Muscle layer of duodenum (tissue), 2 donors: ENCODE measurements around the gene SLBP.

Source experiments
- H3K27ac ChIP-seq: one replicate; pipeline ENCODE4 v1.7.0; 2013; ENCODE audit warnings: mild to moderate bottlenecking, low read length
- H3K27me3 ChIP-seq: one replicate; pipeline ENCODE4 v1.7.0; 2013; ENCODE audit warnings: low read depth, mild to moderate bottlenecking, control low read depth, low read length
- H3K36me3 ChIP-seq, 2 donors: one replicate each; pipeline ENCODE4 v1.7.0; 2013; ENCODE audit warnings: low read length in 2 of 2, control low read depth in 1 of 2, mild to moderate bottlenecking in 1 of 2; ENCODE audit not compliant: insufficient read depth in 2 of 2, control insufficient read depth in 1 of 2
- H3K4me1 ChIP-seq, 2 donors: one replicate each; pipeline ENCODE4 v1.7.0; 2013; ENCODE audit warnings: low read length in 2 of 2, mild to moderate bottlenecking in 2 of 2, control low read depth in 1 of 2, moderate library complexity in 1 of 2; ENCODE audit not compliant: insufficient read depth in 2 of 2, control insufficient read depth in 1 of 2
- H3K4me3 ChIP-seq, 2 donors: one replicate each; pipeline ENCODE4 v1.7.0; 2013; ENCODE audit warnings: low read length in 2 of 2, low read depth in 1 of 2, mild to moderate bottlenecking in 1 of 2
- H3K9me3 ChIP-seq, 2 donors: one replicate each; pipeline ENCODE4 v1.7.0; 2013; ENCODE audit warnings: low read length in 2 of 2, control low read depth in 1 of 2, mild to moderate bottlenecking in 1 of 2; ENCODE audit not compliant: control insufficient read depth in 1 of 2
- donor health status: healthy.

SLBP gene

GRCh38 chr4:1656132-1656531, 56.0 kb downstream of the SLBP start:
- Histone ChIP-seq H3K4me1 (no peaks in the 10 kb centered on the region), H3K27ac (no peak overlapping the region), H3K36me3 (peaks cover 0 to 14% of the 10 kb centered on the region in 2 donors), H3K27me3 (no peaks in the 10 kb centered on the region), H3K4me3 (no peak overlapping the region), H3K9me3 (no peaks in the 10 kb centered on the region)

GRCh38 chr4:1655676-1656075, 56.4 kb downstream of the SLBP start:
- H3K4me1 ChIP-seq, result no peaks in the 10 kb centered on the region
- no peaks in the 10 kb centered on the region for H3K27me3 ChIP-seq
- no peaks in the 10 kb centered on the region for H3K9me3 ChIP-seq
- H3K36me3 ChIP-seq, result peaks cover 0 to 14% of the 10 kb centered on the region in 2 donors
- H3K27ac ChIP-seq, result no peak overlapping the region
- no peak overlapping the region for H3K4me3 ChIP-seq

- no peaks in the 10 kb centered on the region for H3K9me3 ChIP-seq
- H3K36me3 ChIP-seq, result peaks cover 0 to 14% of the 10 kb centered on the region in 2 donors
- no peaks in the 10 kb centered on the region for H3K27me3 ChIP-seq
- H3K4me3 ChIP-seq, result no peak overlapping the region
- no peaks in the 10 kb centered on the region for H3K4me1 ChIP-seq
- H3K27ac ChIP-seq, result no peak overlapping the region
Measured at GRCh38 chr4:1655081-1655480, 57.0 kb downstream of the SLBP start.

DNA sequence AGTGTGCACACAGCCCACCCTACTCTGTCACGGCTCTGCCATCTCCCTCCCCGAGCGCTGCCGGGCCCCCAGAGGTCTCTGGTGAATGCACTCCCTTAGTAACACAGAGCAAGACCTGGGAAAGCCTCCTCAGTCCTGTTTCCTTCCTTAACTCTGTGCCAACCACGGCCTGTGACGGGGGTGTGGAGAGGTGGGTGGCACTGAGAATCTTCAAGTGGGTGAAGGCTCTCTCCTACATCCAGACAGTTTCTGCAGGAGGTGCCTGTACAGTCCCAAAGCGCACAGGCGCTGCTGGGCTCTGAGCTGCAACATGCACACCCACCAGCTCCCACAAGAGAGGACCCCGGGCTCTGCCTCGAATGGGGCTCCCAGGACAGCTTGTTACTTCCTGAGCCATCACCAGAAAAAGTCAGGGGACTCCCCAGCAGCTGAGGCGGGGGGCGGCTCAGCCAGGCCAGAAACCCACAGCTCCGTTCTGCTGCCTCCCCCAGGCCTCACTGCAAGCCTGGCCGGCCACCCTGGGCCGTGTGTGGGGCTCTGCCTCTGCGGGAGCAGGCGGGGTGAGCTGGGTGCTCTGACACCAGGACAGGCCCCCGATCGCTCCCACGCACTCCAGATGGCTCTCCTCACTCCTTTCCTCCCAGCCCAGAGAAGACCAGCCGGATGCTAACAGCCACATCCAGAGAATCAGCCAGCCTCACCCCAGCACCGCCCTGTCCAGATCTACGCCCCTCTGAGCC, 57.7 kb downstream of the SLBP start:
- no peaks in the 10 kb centered on the region for H3K9me3 ChIP-seq
- peaks cover 0 to 14% of the 10 kb centered on the region in 2 donors for H3K36me3 ChIP-seq
- H3K4me1 ChIP-seq, result no peaks in the 10 kb centered on the region
- H3K4me3 ChIP-seq, result no peak overlapping the region
- H3K27me3 ChIP-seq, result no peaks in the 10 kb centered on the region
- H3K27ac ChIP-seq, result no peak overlapping the region

- Histone ChIP-seq H3K4me3 (no peak overlapping the region), H3K4me1 (no peaks in the 10 kb centered on the region), H3K27me3 (no peaks in the 10 kb centered on the region), H3K27ac (no peak overlapping the region), H3K9me3 (no peaks in the 10 kb centered on the region), H3K36me3 (peaks cover 0 to 14% of the 10 kb centered on the region in 2 donors)
Measured at GRCh38 chr4:1653776-1654175, 58.3 kb downstream of the SLBP start.

- Histone ChIP-seq H3K27ac (no peak overlapping the region), H3K27me3 (no peaks in the 10 kb centered on the region), H3K9me3 (no peaks in the 10 kb centered on the region), H3K4me3 (no peak overlapping the region), H3K36me3 (peaks cover 0 to 13% of the 10 kb centered on the region in 2 donors), H3K4me1 (no peaks in the 10 kb centered on the region)
Measured at GRCh38 chr4:1652088-1652487, 60.0 kb downstream of the SLBP start.

DNA sequence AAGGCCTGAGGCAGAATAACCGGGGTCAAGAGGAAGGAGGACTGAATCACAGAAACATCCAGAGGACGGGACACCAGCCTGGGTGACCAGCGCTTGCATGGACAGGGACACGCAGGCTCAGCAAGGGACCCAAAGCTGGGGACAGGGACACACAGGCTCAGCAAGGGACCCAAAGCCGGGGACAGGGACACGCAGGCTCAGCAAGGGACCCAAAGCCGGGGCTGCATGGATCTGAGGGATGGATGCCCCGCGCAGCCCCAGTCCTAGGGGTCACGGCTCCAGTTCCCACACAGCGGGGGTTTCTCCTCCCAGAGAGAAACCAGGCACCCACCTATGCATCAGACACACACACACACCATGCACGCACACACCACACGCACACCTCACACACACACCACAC, 60.5 kb downstream of the SLBP start:
- H3K27me3 ChIP-seq, result no peaks in the 10 kb centered on the region
- no peaks in the 10 kb centered on the region for H3K4me1 ChIP-seq
- no peaks in the 10 kb centered on the region for H3K9me3 ChIP-seq

GRCh38 chr4:1648962-1649361, 63.2 kb downstream of the SLBP start:
- no peaks in the 10 kb centered on the region for H3K36me3 ChIP-seq
- H3K9me3 ChIP-seq, result no peaks in the 10 kb centered on the region
- H3K4me3 ChIP-seq, result no peak overlapping the region
- H3K27me3 ChIP-seq, result no peaks in the 10 kb centered on the region
- H3K4me1 ChIP-seq, result peaks cover 0 to 14% of the 10 kb centered on the region in 2 donors
- H3K27ac ChIP-seq, result no peak overlapping the region

More for the DNA sequence above, 60.5 kb downstream of the SLBP start:
- Histone ChIP-seq H3K4me3 (no peak overlapping the region), H3K27ac (no peak overlapping the region), H3K36me3 (peaks cover 0 to 8% of the 10 kb centered on the region in 2 donors)

DNA sequence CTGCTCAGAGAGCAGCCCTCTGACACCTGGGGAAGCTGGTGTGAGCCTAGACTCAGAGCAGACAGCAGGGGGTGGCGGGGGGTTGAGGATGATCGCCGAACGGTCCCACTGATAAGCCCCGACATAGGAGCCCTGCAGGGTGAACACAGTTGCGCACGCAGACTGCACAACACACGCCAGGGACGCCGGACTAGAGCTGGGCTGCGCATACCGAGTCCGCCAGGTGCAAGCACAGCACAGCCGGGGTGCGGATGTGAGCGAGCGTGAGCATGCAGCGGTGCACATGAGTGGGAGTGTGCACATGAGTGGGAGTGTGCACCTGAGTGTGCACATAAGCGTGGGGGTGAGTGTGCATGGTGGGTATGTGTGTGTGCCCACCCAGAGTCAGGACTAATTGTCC, 64.7 kb downstream of the SLBP start:
- H3K4me1 ChIP-seq, result peaks cover 0 to 17% of the 10 kb centered on the region in 2 donors
- no peak overlapping the region for H3K4me3 ChIP-seq
- H3K27me3 ChIP-seq, result no peaks in the 10 kb centered on the region
- no peaks in the 10 kb centered on the region for H3K9me3 ChIP-seq
- H3K36me3 ChIP-seq, result no peaks in the 10 kb centered on the region
- no peak overlapping the region for H3K27ac ChIP-seq

DNA sequence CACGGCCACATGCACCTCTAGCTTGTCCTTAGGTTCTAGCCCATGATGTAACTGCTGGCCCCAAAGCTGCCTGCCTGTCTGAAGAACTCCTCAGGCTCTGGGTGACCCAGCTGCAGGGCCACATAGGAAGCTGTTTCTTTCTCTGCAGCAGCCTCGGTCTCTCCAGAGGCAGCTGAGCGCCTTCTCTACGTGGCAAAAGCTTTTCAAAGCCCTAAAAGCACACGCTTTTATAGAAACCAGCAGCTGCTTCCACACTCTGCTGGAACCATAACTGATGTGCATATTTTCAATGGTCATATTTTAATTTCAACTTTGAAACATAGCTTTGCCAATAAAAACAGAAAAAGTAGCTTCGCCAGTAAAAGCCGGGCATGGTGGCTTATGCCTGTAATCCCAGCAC, 65.4 kb downstream of the SLBP start:
- Histone ChIP-seq H3K36me3 (no peaks in the 10 kb centered on the region), H3K4me1 (peaks cover 0 to 17% of the 10 kb centered on the region in 2 donors), H3K4me3 (no peak overlapping the region), H3K27me3 (no peaks in the 10 kb centered on the region), H3K27ac (no peak overlapping the region), H3K9me3 (no peaks in the 10 kb centered on the region)

- Histone ChIP-seq H3K9me3 (no peaks in the 10 kb centered on the region), H3K27me3 (no peaks in the 10 kb centered on the region), H3K27ac (no peak overlapping the region), H3K36me3 (no peaks in the 10 kb centered on the region), H3K4me3 (peak overlapping the region; percentile 13 to 30), H3K4me1 (peaks cover 0 to 17% of the 10 kb centered on the region in 2 donors)
Measured at GRCh38 chr4:1644891-1645657, 67.0 kb downstream of the SLBP start.
